A673 (cell line): ENCODE data around the gene P2RY6. TPM values are rescaled to one million over a fixed set of nuclear protein-coding genes. Genes with fewer than 3 reads are reported as not detected.
A peak's percentile ranks its signal among the peaks of the same experiment; 100 is the strongest.

ENCODE experiments used
- BruUV-seq: library from RNA; stranded (reverse); fragments of 400-500 nt; replicated peaks from 2 replicates; lab custom pipeline; 2021; lab: Mats Ljungman, UMichigan
- CTCF ChIA-PET: fragments of 300-600 bp; sonication (Branson Sonifier 250); formaldehyde crosslinking; loops from one replicate; lab custom pipeline; 2022; ENCODE audit warnings: antibody characterized with exemption; lab: Charles Lee
- POLR2A ChIA-PET: fragments of 300-600 bp; sonication (Branson Sonifier 250); formaldehyde crosslinking; loops from one replicate; lab custom pipeline; 2022; ENCODE audit warnings: antibody characterized with exemption; ENCODE audit not compliant: low non-redundant PET; lab: Charles Lee
- DNase-seq: peaks from one replicate; pipeline ENCODE4 v3.0.0-alpha.2; 2015; ENCODE audit warnings: low spot score
- H3K27ac ChIP-seq: fragments of 200-600 bp; sonication (generic); 2 replicates; pipeline ENCODE4 v1.5.1; 2016; ENCODE audit warnings: mixed run types, low read depth, mild to moderate bottlenecking, mixed read lengths, antibody characterized with exemption, low read length; ENCODE audit not compliant: poor library complexity, severe bottlenecking
- H3K27me3 ChIP-seq: fragments of 200-600 bp; sonication (generic); replicated peaks from 2 replicates; pipeline ENCODE4 v1.6.1; 2017; ENCODE audit warnings: mixed run types, low read depth, mild to moderate bottlenecking, mixed read lengths, antibody characterized with exemption, low read length; ENCODE audit not compliant: insufficient read depth, poor library complexity
- H3K36me3 ChIP-seq: fragments of 200-600 bp; sonication (generic); 2 replicates; pipeline ENCODE4 v1.6.1; 2016; ENCODE audit warnings: mixed run types, mild to moderate bottlenecking, mixed read lengths, antibody characterized with exemption, low read length; ENCODE audit not compliant: insufficient read depth, poor library complexity, severe bottlenecking
- H3K4me1 ChIP-seq: fragments of 200-600 bp; sonication (generic); 2 replicates; pipeline ENCODE4 v1.6.1; 2017; ENCODE audit warnings: mixed run types, mild to moderate bottlenecking, mixed read lengths, antibody characterized with exemption, low read length; ENCODE audit not compliant: insufficient read depth, poor library complexity, severe bottlenecking
- H3K4me3 ChIP-seq: fragments of 200-600 bp; sonication (generic); 2 replicates; pipeline ENCODE4 v1.5.1; 2016; ENCODE audit warnings: low read depth, mixed run types, mild to moderate bottlenecking, mixed read lengths, low read length; ENCODE audit not compliant: poor library complexity, severe bottlenecking
- H3K9me3 ChIP-seq: fragments of 200-600 bp; sonication (generic); 2 replicates; pipeline ENCODE4 v1.6.1; 2016; ENCODE audit warnings: mixed run types, low read depth, mild to moderate bottlenecking, mixed read lengths, antibody characterized with exemption, low read length; ENCODE audit not compliant: poor library complexity, severe bottlenecking
- EZH2 ChIP-seq: fragments of 200-600 bp; sonication (generic); IDR thresholded peaks from 2 replicates; pipeline ENCODE4 v1.6.1; 2017; ENCODE audit warnings: borderline replicate concordance, low read depth, mild to moderate bottlenecking, mixed read lengths, antibody characterized with exemption, low read length; ENCODE audit not compliant: poor library complexity, severe bottlenecking
- intact Hi-C: fragments of 100-400 bp; cut with micrococcal nuclease; formaldehyde crosslinking; loops from one replicate; pipeline ENCODE4 v1.10.0; 2022; ENCODE audit not compliant: unreplicated experiment
- total RNA-seq: library from RNA; stranded (reverse); gene quantifications from 2 replicates; pipeline ENCODE4 v1.2.3, GENCODE V29; 2021
- TF ChIP-seq, protein P1 (sequence below): fragments of 300-800, 200-600 bp; sonication (generic); conservative IDR thresholded peaks from 2 replicates; pipeline ENCODE4 v1.5.1; 2017; ENCODE audit warnings: low read depth, mild to moderate bottlenecking, antibody characterized with exemption, low read length, moderate library complexity, mixed read lengths

Gene P2RY6
- total RNA-seq, 1 experiment from 2014 or later: 0.43 TPM

DNA sequence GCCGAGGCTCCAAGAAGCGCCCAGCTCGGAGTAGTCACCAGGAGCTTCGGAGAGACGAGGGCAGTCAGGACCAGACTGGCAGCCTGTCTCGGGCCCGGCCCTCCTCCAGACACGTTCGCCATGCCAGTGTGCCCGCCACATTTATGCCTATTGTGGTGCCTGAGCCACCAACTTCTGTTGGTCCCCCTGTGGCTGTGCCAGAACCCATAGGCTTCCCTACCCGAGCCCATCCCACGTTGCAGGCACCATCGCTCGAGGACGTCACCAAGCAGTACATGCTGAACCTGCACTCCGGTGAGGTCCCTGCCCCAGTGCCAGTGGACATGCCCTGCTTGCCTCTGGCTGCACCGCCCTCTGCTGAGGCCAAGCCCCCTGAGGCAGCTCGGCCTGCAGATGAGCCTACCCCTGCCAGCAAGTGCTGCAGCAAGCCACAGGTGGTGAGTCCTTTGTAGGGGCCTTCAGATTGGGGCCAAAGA, 39.3 kb downstream of the P2RY6 start:
- CTCF ChIA-PET: interaction anchor here (0.5 kb wide), 1 partner anchor 699 kb away, joined by 8 read pairs; no protein-coding TSS in a partner anchor
- Histone ChIP-seq H3K4me3 (peak overlapping the region; percentile 7), H3K36me3 (no peaks in the 10 kb centered on the region), H3K27me3 (no peaks in the 10 kb centered on the region), H3K27ac (no peak overlapping the region), H3K4me1 (peaks cover 59% of the 10 kb centered on the region), H3K9me3 (no peaks in the 10 kb centered on the region)
- intact Hi-C loops: no loop called here
- BruUV-seq: no TSS peak
- no peak for DNase-seq
- TF ChIP-seq, protein P1, sequence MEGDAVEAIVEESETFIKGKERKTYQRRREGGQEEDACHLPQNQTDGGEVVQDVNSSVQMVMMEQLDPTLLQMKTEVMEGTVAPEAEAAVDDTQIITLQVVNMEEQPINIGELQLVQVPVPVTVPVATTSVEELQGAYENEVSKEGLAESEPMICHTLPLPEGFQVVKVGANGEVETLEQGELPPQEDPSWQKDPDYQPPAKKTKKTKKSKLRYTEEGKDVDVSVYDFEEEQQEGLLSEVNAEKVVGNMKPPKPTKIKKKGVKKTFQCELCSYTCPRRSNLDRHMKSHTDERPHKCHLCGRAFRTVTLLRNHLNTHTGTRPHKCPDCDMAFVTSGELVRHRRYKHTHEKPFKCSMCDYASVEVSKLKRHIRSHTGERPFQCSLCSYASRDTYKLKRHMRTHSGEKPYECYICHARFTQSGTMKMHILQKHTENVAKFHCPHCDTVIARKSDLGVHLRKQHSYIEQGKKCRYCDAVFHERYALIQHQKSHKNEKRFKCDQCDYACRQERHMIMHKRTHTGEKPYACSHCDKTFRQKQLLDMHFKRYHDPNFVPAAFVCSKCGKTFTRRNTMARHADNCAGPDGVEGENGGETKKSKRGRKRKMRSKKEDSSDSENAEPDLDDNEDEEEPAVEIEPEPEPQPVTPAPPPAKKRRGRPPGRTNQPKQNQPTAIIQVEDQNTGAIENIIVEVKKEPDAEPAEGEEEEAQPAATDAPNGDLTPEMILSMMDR: no peak
- no peak for TF ChIP-seq EZH2
- POLR2A ChIA-PET: no interaction called here

DNA sequence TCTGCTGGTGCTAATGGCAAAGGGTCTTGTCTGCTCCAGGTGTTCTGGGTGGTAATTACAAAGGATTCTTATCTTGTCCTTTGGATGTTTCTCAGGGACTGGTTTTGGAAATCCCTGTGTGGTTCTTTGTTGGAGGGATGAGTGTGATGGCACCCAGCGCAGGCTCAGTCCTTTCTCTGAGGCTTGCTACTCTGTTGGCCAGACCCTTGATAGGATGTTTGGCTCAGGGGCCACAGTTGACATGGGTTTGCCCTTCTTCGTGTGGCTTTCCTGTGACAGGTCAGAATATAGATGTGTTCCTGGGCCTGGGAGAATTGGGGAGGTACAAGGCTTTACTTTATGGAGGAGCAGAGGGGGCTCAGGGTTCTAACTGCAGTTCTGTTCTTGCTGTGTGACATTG, 39.9 kb downstream of the P2RY6 start:
- Histone ChIP-seq H3K27me3 (no peaks in the 10 kb centered on the region), H3K27ac (peak overlapping the region; percentile 61), H3K36me3 (no peaks in the 10 kb centered on the region), H3K4me1 (peaks cover 60% of the 10 kb centered on the region), H3K4me3 (peak overlapping the region; percentile 7), H3K9me3 (no peaks in the 10 kb centered on the region)
- ChIA-PET POLR2A (no interaction called here), CTCF (interaction anchor here (0.5 kb wide), 1 partner anchor 700 kb away, joined by 8 read pairs; no protein-coding TSS in a partner anchor)
- DNase-seq: no peak
- intact Hi-C loops: no loop called here
- no TSS peak for BruUV-seq
- no peak for TF ChIP-seq EZH2
- TF ChIP-seq, protein P1: no peak

DNA sequence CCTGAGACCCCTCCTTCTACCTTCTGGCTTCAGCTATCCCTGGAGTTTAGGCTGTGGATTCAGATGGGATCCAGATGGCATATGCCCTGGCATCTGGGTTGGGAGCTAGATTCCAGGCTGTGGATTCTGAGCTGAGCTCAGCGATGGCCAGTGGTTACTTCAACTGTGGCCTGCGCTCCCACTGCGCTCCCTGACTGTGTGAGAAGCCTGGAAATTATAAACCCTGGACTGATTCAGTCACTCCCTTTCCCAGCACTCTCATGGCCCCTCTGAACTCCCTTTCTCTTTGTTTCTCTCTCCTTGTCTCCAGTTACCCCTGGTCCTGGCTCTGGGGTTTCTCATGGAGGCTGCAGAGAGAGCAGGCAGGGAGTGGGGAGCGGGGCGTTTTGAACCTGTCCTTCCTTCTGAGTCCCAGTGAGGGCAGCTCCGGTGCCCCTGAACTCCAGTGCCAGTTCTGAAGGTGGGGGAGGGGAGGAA, 40.8 kb downstream of the P2RY6 start:
- Histone ChIP-seq H3K9me3 (no peaks in the 10 kb centered on the region), H3K4me3 (peak overlapping the region; percentile 12), H3K4me1 (peaks cover 67% of the 10 kb centered on the region), H3K27ac (peak overlapping the region; percentile 61), H3K36me3 (no peaks in the 10 kb centered on the region), H3K27me3 (no peaks in the 10 kb centered on the region)
- CTCF ChIA-PET: interaction anchor here (0.7 to 1.7 kb wide), 2 partner anchors 22 kb away, joined by 3 to 4 read pairs; no protein-coding TSS in a partner anchor
- intact Hi-C loops: no loop called here
- no TSS peak for BruUV-seq
- no peak for TF ChIP-seq EZH2
- TF ChIP-seq, protein P1: no peak
- no peak for DNase-seq
- POLR2A ChIA-PET: no interaction called here
